ENCODE results near the gene POGLUT3. TPM values are rescaled to one million over a fixed set of nuclear protein-coding genes. Genes with fewer than 3 reads are reported as not detected.

POGLUT3 gene, protein sequence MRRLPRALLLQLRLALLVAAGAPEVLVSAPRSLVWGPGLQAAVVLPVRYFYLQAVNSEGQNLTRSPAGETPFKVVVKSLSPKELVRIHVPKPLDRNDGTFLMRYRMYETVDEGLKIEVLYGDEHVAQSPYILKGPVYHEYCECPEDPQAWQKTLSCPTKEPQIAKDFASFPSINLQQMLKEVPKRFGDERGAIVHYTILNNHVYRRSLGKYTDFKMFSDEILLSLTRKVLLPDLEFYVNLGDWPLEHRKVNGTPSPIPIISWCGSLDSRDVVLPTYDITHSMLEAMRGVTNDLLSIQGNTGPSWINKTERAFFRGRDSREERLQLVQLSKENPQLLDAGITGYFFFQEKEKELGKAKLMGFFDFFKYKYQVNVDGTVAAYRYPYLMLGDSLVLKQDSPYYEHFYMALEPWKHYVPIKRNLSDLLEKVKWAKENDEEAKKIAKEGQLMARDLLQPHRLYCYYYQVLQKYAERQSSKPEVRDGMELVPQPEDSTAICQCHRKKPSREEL
- total RNA-seq (2014; rRNA removed; shearing (Covaris generic)), result 21.7 and 40.1 TPM in 2 replicates

DNA sequence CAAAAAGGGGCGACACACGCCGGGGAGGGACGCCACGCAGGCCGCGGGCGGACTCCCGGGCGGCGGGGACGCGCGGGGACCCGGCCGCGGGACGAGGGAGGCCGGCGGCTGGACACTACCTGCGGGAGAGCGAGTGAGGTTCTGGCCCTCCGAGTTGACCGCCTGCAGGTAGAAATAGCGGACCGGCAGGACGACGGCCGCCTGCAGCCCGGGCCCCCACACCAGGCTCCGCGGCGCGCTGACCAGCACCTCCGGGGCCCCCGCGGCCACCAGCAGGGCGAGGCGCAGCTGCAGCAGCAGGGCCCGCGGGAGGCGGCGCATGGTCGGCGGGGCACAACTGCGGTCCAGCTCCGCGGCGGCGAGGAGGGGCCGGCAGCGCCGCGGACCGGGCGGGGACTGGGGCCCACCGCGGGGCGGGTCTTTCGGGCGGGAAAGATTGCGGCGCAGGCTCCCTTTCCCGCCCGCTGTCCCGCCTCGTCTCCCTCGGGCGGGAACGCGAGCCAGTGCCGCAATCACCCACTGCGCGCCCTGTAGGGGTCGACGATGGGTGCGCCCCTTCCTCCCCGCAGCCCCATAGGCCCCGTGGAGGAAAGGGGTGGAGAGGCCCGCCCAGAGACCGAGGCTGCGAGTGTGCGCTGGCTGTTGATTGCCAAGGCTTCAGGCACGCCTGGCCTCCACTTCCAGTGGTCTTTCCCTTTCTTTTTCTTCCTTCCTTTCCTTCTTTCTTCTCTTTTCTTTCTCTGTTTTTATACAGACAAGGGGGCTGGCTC lies at the start of gene POGLUT3:
POGLUT3 (minus strand) TSS at position 339 of the 770 bp plus-strand sequence; CDS start at position 321, 18 bp downstream.
- DNase-seq (ENCODE audit: low spot score), result peak; percentile 38
- in situ Hi-C loops (cut with HindIII; ENCODE audit: low sequenced_read_pairs), result no loop called here

DNA sequence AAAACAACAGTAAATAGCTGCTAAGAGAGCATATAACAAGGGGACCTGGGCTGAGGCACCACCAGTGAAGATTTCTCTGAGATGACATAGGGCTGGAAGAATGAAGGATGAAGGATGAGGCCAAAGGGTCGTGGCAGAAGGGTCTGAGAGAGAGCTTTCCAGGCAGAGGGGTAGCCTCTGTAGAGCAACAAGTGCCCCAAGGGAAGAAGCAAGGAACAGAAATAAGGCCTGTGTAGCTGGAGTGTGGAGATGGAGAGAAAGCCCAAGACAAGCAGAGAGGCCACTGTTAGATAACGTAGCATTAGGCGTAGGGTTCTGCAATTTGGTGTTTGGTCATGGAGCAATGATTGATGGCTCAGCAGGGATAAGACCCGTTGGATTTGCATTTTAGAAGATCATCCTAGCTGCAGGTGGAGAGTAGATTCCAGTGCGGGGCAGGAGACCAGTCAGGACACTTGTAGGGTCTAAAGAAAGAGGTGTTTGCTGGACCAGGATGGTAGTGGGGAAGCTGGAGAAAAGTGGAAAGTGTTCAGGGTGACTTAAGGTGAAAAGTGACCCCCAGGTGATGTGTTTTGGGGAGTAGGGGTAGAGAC lies 47.8 kb upstream of the POGLUT3 start:
- DNase-seq (ENCODE audit: low spot score), result no peak
- in situ Hi-C loops (cut with HindIII; ENCODE audit: low sequenced_read_pairs), result no loop called here

DNA sequence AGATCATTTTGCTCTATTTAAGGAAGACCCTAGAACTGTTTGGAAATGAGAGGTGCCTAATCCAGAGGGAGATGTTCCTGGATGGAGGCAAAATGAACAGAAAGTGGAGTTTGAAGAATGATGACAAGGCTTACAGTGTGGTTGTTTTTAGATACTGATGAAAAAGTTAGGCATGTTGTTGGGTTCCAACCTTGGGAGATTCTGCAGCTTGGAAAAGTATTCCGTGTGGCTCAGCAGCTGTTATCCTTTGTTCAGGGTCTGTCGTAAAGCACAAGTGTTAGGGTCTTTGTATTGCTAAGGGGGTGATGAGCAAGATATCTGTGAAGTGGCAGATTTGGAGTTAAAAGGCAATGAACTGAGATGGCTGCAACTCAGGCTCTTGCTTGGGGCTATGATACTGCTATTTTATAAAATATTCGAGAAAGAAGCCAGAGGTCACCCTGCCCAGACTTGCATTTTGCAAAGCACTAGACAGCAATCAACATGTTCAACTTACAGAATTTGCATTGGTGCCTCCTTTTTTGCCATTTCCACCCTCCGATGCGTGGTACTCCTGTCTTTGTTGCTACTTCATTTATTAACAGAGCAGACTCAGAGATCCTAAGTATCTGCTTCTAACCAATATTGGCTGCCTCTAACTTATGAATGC lies 45.3 kb upstream of the POGLUT3 start:
- in situ Hi-C loops (cut with HindIII; ENCODE audit: low sequenced_read_pairs), result no loop called here
- DNase-seq (ENCODE audit: low spot score), result no peak

DNA sequence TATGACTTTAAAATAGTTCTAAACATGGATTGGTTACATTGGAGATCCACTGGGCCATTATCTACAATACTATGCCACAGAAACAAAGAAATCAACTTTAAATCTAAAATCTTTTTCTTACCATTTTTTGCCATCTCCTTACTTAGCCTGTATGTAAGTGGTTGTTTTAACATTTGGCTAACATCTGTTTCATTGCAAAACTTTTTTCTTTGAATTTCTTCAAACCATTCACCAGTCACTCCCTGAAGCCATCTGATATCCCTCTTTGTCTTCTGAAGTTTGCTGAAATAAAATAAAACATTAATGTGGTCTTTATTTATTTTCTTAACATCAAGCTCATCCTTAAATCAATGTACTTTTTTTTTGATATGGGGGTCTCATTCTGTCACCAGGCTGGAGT lies 43.3 kb upstream of the POGLUT3 start:
- no peak for DNase-seq (ENCODE audit: low spot score)
- in situ Hi-C loops (cut with HindIII; ENCODE audit: low sequenced_read_pairs), result no loop called here

DNA sequence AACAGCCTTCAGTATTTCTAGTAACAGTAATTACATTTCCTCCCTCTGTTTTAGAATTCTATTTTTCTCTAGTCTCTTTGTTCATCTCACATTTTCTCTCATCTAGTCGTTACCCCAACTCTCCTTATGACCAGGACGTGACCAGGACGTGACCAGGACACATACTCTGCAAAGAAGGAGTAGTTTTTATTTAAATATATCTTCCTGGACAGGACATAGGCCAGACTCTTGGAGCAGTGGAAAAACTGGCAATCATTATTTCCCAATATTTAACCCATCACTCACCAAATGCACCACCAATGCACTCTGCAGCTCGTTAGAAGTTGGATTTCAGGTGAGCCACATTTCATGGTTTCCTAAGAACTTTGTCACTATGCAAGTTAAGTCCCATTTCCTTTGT lies 40.3 kb upstream of the POGLUT3 start:
- in situ Hi-C loops (cut with HindIII; ENCODE audit: low sequenced_read_pairs), result no loop called here
- DNase-seq (ENCODE audit: low spot score), result no peak

DNA sequence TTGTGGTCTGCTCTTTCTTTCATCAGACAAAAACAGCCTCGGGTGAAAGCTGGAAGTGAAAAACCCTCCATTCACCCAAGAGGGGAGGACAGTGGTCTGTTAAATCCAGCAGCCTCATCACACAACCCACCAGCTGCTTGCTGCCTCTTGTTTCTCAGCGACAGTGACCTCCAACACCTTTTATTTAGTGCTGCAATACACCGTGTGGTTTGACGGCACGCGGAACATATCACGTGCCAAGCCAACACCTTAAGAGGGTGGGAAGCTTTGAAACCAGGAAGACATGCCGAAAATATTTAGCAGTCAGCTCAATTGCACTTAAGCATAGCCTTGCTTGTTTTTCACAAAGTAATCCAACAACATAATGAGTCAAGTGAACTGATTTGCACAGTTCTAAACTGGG lies 39.8 kb upstream of the POGLUT3 start:
- in situ Hi-C loops (cut with HindIII; ENCODE audit: low sequenced_read_pairs), result no loop called here
- no peak for DNase-seq (ENCODE audit: low spot score)

DNA sequence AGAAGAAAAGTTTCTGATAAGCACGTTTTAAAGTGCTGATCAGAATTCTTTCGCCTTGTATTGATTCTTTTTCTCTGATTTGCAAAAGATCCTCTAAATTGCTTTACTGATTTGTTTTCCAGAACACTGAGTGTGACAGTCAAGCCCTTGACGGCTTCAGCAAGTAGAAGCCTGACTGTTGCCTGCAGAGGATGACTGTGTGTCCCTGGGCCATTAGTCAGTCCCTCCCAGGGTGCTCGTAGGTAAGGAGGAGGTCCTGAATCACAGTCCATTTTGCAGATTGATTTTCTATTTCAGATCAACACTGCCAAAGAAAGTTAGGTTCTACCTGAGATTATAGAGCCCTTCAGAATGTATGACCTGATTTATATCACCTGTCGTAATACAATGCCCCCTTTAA lies 38.6 kb upstream of the POGLUT3 start:
- DNase-seq (ENCODE audit: low spot score), result no peak
- in situ Hi-C loops (cut with HindIII; ENCODE audit: low sequenced_read_pairs), result no loop called here

DNA sequence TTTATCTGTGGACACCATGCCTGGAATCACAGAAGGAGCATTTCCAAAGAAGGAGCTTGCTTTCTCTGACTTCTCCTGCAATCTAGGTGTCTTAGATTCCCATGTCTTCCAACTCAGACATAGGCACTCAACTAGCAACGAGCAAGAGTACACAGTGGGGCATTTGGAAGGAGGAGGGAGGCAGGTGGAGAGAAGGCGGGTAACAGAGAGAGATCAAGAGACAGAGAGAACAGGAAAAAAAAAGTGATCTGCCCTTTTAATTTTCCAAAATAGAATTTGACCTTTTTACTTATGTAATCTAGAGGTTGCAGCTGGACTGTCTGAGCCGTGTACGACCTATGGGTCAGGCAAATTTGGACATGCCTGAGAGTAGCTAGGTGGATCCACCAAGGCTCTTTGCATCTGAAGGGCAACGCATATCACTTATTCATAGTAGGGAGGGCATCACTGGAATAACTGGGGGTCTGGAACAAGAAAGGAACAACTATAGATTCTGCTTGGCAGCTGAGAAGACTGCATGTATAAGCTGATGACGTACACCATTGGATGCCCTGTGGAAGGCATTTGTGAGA lies 37.3 kb upstream of the POGLUT3 start:
- DNase-seq (ENCODE audit: low spot score), result no peak
- in situ Hi-C loops (cut with HindIII; ENCODE audit: low sequenced_read_pairs), result no loop called here

DNA sequence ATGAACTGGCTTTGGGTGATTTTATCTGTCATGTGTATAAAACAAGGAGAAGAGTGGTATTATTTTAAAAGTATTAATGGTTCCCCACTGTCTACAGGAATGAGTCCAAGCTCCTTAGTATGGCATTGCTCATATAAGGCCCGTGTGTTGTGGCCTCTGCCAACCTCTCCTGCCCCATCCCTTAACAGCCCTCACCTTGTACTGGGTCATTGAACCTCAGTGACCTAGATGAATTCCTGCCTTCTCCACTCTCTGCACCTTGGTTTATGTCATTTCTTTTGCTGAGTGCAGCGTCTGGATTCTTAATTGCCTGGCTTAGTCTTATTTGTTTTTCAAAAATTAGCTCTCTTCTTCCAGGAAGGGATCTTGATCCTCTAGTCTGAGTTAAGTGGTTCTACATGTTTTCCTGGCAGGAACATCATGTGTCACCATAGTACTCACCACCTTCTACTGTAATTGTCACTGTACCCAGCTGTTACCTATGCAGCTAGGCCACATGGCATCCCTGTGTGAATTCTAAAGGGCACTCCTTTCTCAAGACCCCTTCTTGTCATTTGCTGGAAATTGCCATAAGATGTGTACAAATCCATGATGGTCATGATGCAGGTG lies 36.2 kb upstream of the POGLUT3 start:
- no peak for DNase-seq (ENCODE audit: low spot score)
- in situ Hi-C loops (cut with HindIII; ENCODE audit: low sequenced_read_pairs), result no loop called here

DNA sequence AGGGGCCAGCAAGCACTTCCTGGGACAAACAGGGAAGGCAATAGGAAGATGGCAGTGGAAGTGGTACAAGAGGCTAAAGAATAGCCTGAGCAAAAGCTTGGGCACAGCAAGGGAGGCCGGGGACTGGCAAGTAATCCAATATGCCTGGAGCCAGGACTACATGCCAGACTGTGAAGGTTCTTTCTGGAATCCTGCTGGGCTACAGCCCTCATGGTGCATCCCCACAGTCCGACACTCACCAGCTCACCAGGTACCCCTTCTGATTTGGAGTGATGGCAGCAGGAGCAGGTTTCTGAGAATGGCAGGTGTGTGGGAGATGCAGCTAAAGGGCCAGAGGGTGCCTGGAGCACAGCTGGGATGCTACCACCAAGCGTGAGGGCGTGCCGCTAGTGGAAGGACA lies 32.2 kb upstream of the POGLUT3 start:
- in situ Hi-C loops (cut with HindIII; ENCODE audit: low sequenced_read_pairs), result no loop called here
- DNase-seq (ENCODE audit: low spot score), result peak; percentile 81

DNA sequence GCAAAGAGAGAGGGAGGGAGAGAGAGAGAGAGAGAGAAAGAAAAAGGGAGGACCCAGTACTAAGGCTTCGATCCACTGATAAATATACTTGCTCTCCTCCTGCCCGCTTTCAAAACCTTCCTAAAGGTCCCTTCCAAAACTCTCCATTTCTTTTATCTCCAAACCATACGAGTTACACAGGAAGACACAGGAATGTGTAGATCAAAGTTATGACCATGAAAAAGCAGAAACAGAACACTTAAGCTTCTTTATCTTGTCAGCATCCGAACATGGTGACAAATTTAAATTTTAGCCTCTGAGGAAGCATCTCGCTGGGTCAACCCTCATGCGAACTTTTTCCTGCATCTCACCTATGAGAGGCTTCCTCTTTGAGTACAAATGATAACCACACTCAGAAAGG lies 29.2 kb upstream of the POGLUT3 start:
- in situ Hi-C loops (cut with HindIII; ENCODE audit: low sequenced_read_pairs), result no loop called here
- no peak for DNase-seq (ENCODE audit: low spot score)

DNA sequence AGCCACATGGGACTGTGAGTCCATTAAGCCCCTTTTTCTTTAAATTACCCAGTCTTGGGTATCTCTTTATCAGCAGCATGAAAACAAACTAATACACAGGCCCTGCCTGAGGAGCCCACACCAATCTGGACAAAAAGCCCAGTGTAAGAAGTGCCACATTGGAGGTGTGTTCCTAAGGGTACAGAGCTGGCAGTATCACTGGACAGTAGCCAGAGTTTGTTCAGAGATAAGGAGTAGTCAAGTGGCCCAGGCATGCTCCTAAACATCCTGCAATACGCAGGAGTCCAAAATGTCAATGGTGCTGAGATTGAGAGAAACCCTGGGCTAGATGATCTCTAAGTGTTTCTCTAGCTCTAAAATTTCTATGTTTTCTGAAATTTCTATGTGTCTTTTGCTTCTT lies 27.0 kb upstream of the POGLUT3 start:
- no peak for DNase-seq (ENCODE audit: low spot score)
- in situ Hi-C loops (cut with HindIII; ENCODE audit: low sequenced_read_pairs), result no loop called here

DNA sequence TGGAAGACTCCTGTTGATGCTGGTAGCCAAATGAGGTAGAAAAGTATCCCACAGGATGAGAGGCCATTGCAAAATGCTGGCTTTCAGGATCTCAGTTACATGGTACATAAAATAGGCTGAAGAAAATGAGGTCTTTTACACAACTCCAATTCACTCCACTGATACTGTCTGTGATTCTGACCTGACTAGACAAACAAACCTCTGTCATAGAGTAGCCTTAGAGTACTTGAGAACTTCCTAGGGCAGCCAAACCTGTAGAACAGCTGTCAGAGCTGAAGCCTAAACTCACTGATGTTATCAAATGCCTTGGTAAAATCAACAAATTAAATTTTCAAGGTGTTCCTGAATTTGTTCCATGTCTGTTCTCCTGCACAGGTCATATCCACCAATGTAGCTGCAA lies 26.2 kb upstream of the POGLUT3 start:
- in situ Hi-C loops (cut with HindIII; ENCODE audit: low sequenced_read_pairs), result no loop called here
- no peak for DNase-seq (ENCODE audit: low spot score)

DNA sequence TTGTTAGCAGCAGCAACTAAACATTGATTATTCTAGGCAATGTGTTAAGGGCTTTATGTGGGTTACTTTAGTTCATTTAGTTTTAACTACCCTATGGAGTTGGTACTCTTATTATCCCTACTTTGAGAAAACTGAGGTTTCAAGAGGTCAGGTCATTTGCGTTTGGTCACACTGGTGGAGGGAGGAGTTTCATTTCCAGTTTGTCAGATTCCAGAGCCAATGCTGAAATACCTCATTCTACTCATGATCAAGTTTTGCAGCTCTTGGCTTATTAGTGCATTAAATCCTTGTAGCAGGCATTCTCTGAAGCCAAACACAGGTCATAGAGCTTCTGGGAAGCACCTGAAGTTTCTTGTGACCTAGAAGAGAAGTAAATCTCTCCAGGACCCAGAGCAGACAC lies 24.1 kb upstream of the POGLUT3 start:
- in situ Hi-C loops (cut with HindIII; ENCODE audit: low sequenced_read_pairs), result no loop called here
- DNase-seq (ENCODE audit: low spot score), result no peak

DNA sequence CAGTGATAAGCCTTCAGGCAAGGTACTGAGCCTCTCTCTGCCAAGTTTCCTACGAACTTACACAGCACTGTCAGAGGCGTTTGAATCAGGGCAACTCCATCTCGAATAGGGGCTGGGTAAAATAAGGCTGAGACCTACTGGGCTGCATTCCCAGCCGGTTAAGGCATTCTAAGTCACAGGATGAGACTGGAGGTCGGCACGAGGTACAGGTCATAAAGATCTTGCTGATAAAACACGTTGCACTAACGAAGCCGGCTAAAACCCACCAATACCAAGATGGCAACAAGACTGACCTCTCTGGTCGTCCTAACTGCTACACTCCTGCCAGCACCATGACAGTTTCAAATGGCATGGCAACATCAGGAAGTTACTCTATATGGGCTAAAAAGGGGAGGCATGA lies 20.4 kb upstream of the POGLUT3 start:
- DNase-seq (ENCODE audit: low spot score), result no peak
- in situ Hi-C loops (cut with HindIII; ENCODE audit: low sequenced_read_pairs), result no loop called here

DNA sequence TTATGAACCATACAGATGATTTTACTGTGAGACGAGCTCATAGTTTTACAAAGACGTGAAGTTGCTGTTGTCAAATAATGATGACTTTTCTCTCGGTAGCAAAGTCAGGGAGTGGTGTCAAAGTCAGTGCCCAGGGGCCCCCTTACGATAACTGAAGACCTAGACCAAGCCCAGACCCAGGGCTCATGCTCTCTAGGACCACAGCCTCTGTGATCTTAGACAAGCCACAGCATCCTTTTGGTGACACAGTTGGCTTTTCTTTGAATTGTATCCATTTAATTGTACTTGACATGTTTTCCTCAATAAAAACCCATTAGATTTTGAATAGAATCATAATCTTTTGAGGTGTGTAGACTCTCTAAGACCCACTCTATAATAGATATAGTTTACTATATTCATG lies 17.9 kb upstream of the POGLUT3 start:
- in situ Hi-C loops (cut with HindIII; ENCODE audit: low sequenced_read_pairs), result no loop called here
- DNase-seq (ENCODE audit: low spot score), result no peak

DNA sequence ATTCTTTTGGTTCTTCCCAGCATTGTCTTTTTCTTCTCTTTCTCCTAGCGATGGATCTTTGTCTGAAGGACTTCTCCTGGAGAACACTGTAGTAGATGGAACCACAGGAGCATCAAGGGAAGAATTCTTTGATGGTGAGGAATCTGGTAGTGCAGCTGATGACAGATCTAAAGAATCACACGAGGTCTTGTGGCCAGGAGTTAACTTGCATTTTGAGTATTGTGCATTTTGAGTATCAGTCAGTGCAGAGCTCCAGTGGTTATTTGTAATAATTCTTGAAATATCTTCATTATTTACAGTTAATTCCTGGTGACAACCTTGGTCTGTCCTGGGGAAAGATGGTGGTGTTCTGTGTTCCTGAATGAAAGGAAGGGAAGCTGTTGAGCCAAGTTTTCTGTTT lies 14.5 kb upstream of the POGLUT3 start:
- DNase-seq (ENCODE audit: low spot score), result no peak
- in situ Hi-C loops (cut with HindIII; ENCODE audit: low sequenced_read_pairs), result no loop called here

DNA sequence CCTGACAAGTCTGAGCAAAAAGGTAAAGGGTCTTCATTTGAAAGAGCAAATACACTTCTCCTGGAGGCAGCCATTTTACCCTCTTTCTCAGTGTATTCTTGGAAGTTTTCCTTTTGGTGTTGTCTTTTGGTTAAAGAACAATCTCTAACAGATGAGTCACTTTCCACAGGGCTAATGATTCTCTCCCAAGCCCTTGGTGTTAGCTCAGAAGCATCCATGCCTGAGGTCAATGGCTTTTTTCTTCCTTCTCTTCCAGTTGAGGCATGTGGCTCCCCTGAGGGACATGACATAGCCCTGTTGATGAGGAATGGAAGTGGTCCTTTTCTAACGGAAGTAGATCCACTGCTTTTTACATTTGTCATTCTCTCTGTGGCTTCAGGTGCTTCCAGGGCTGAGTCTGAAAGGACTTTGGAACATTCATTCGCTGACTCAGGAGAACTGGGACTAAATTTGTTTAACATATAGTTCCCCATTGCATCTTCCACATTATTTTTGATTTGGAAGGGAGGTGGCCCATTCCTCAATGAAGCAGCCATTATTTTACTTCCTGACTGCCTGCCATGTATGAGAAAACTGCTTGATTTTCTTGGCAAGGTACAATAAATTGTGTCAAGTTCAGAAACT lies 13.8 kb upstream of the POGLUT3 start:
- no peak for DNase-seq (ENCODE audit: low spot score)
- in situ Hi-C loops (cut with HindIII; ENCODE audit: low sequenced_read_pairs), result no loop called here

Data from G401 (cell line).